ENCODE measurements around the gene PCA3. TPM values are rescaled to one million over a fixed set of nuclear protein-coding genes. Genes with fewer than 3 reads are reported as not detected.

The PCA3 gene
- total RNA-seq, 2 donors from 2014 or later = not detected

- no peaks in the 10 kb centered on the region for H3K9me3 ChIP-seq
- no peak overlapping the region for H3K4me3 ChIP-seq
- DNase-seq (ENCODE audit: low spot score) (no peak), ATAC-seq (ENCODE audit: insufficient number of reproducible peaks, low FRiP score, low read depth) (no peak)
- peaks cover 2 to 43% of the 10 kb centered on the region in 2 donors for H3K4me1 ChIP-seq (ENCODE audit: control insufficient read depth in 1 of 2, low read depth in 2 of 2)
- TF ChIP-seq CTCF (IDR thresholded peaks at IDR 0.05) = no peak
- peaks cover 20% of the 10 kb centered on the region for H3K36me3 ChIP-seq
- H3K27me3 ChIP-seq (replicated peaks; ENCODE audit: insufficient read depth) = no peaks in the 10 kb centered on the region
- peak overlapping the region; percentile 29 to 54 for H3K27ac ChIP-seq
These were observed 64.2 kb downstream of the PCA3 start for GRCh38 chr9:76828447-76828846.

- TF ChIP-seq CTCF (IDR thresholded peaks at IDR 0.05) = no peak
- DNase-seq (ENCODE audit: low spot score) (no peak), ATAC-seq (ENCODE audit: insufficient number of reproducible peaks, low FRiP score, low read depth) (peak; percentile 81)
- Histone ChIP-seq H3K4me1 (ENCODE audit: control insufficient read depth in 1 of 2, low read depth in 2 of 2) (peaks cover 18 to 40% of the 10 kb centered on the region in 2 donors), H3K9me3 (no peaks in the 10 kb centered on the region), H3K36me3 (no peaks in the 10 kb centered on the region), H3K27me3 (replicated peaks; ENCODE audit: insufficient read depth) (no peaks in the 10 kb centered on the region), H3K27ac (peak overlapping the region; percentile 94 to 97), H3K4me3 (peak overlapping the region; percentile 54)
These were observed 71.5 kb downstream of the PCA3 start for GRCh38 chr9:76835571-76836283.

Other genes starting within 250 kb of the PCA3 start
- gene PRUNE2, start 141.7 kb downstream of the PCA3 start, total RNA-seq = 100 to 1,000 TPM; 360 to 420 TPM